Neural progenitor cell (in vitro differentiated cells): ENCODE results near the gene EMILIN1. TPM values are rescaled to one million over a fixed set of nuclear protein-coding genes. Genes with fewer than 3 reads are reported as not detected.

ENCODE experiments used
- DNase-seq: peaks from one replicate; pipeline ENCODE4 v3.0.0-alpha.2; 2016; ENCODE audit warnings: low spot score
- H2AFZ ChIP-seq: fragments of 200-600 bp; sonication (generic); replicated peaks from 2 replicates; pipeline ENCODE4 v1.6.1; 2016; ENCODE audit warnings: antibody characterized with exemption
- H3F3A ChIP-seq: fragments of 200-600 bp; sonication (generic); 2 replicates; pipeline ENCODE4 v1.6.1; 2016; ENCODE audit warnings: antibody characterized with exemption, low read depth
- H3K27ac ChIP-seq: fragments of 200-600 bp; sonication (generic); 2 replicates; pipeline ENCODE4 v1.5.1; 2016; ENCODE audit warnings: mild to moderate bottlenecking
- H3K27me3 ChIP-seq: fragments of 200-600 bp; sonication (generic); 2 replicates; pipeline ENCODE4 v1.6.1; 2016; ENCODE audit warnings: mild to moderate bottlenecking, moderate library complexity
- H3K36me3 ChIP-seq: fragments of 200-600 bp; sonication (generic); 2 replicates; pipeline ENCODE4 v1.5.1; 2016
- H3K4me1 ChIP-seq: fragments of 200-600 bp; sonication (generic); 2 replicates; pipeline ENCODE4 v1.6.1; 2016; ENCODE audit warnings: mixed run types
- H3K4me2 ChIP-seq: fragments of 200-600 bp; sonication (generic); 2 replicates; pipeline ENCODE4 v1.6.1; 2016
- H3K4me3 ChIP-seq: fragments of 200-600 bp; sonication (generic); 2 replicates; pipeline ENCODE4 v1.5.1; 2016
- H3K79me2 ChIP-seq: fragments of 200-600 bp; sonication (generic); 2 replicates; pipeline ENCODE4 v1.6.1; 2016; ENCODE audit warnings: low read depth
- H3K9ac ChIP-seq: fragments of 200-600 bp; sonication (generic); 2 replicates; pipeline ENCODE4 v1.6.1; 2016
- H3K9me3 ChIP-seq: fragments of 200-600 bp; sonication (generic); 2 replicates; pipeline ENCODE4 v1.5.1; 2016; ENCODE audit warnings: low read depth
- H4K20me1 ChIP-seq: fragments of 200-600 bp; sonication (generic); 2 replicates; pipeline ENCODE4 v1.6.1; 2016; ENCODE audit warnings: low read depth
- H3K27ac Mint-ChIP-seq: 3 replicates; pipeline ENCODE4 v1.8.0; 2021; ENCODE audit warnings: mixed read lengths
- H3K27me3 Mint-ChIP-seq: 2 replicates; pipeline ENCODE4 v1.8.0; 2022; ENCODE audit warnings: low read depth, mild to moderate bottlenecking, inconsistent platforms, moderate library complexity, mixed read lengths; ENCODE audit not compliant: insufficient read depth
- H3K36me3 Mint-ChIP-seq: 3 replicates; pipeline ENCODE4 v1.8.0; 2021; ENCODE audit warnings: mixed read lengths
- H3K4me1 Mint-ChIP-seq: 3 replicates; pipeline ENCODE4 v1.8.0; 2021; ENCODE audit warnings: mixed read lengths
- H3K4me3 Mint-ChIP-seq: 3 replicates; pipeline ENCODE4 v1.8.0; 2021; ENCODE audit warnings: mild to moderate bottlenecking, moderate library complexity, mixed read lengths
- H3K9me3 Mint-ChIP-seq: 3 replicates; pipeline ENCODE4 v1.8.0; 2020; ENCODE audit warnings: mixed read lengths
- CTCF ChIP-seq: fragments of 200-600 bp; sonication (generic); IDR thresholded peaks from 2 replicates; pipeline ENCODE4 v1.5.1; 2017; ENCODE audit warnings: antibody characterized with exemption, mild to moderate bottlenecking
- EZH2 ChIP-seq: fragments of 200-600 bp; sonication (generic); IDR thresholded peaks from 2 replicates; pipeline ENCODE4 v1.6.1; 2017; ENCODE audit warnings: antibody characterized with exemption, mild to moderate bottlenecking, moderate library complexity
- EZH2phosphoT487 ChIP-seq: fragments of 200-600 bp; sonication (generic); IDR thresholded peaks from 2 replicates; pipeline ENCODE4 v1.6.1; 2017; ENCODE audit warnings: antibody characterized with exemption
- total RNA-seq: library from RNA; depleted of rRNA; stranded (reverse); fragments of >200 nt; gene quantifications from 2 replicates; pipeline ENCODE4 v1.2.3, GENCODE V29; 2015; ENCODE audit warnings: low replicate concordance

Gene EMILIN1
- total RNA-seq, 1 donor from 2014 or later: 0.15 TPM

- no peaks in the 10 kb centered on the region for H4K20me1 ChIP-seq
- H3K79me2 ChIP-seq: no peaks in the 10 kb centered on the region
- no peak overlapping the region for H3K27ac ChIP-seq
- Mint-ChIP-seq H3K27me3 (peaks cover 16% of the 10 kb centered on the region), H3K27ac (peak overlapping the region; percentile 37), H3K36me3 (no peaks in the 10 kb centered on the region), H3K9me3 (no peaks in the 10 kb centered on the region), H3K4me3 (no peak overlapping the region), H3K4me1 (peaks cover 9% of the 10 kb centered on the region)
- no peak for DNase-seq
- H3K9me3 ChIP-seq: no peaks in the 10 kb centered on the region
- H2AFZ ChIP-seq: no peak overlapping the region
- no peaks in the 10 kb centered on the region for H3F3A ChIP-seq
- H3K36me3 ChIP-seq: no peaks in the 10 kb centered on the region
- no peak overlapping the region for H3K4me2 ChIP-seq
- H3K9ac ChIP-seq: no peak overlapping the region
- no peak for TF ChIP-seq CTCF
- no peak for TF ChIP-seq EZH2
- no peak for TF ChIP-seq EZH2phosphoT487
- no peaks in the 10 kb centered on the region for H3K27me3 ChIP-seq
- H3K4me1 ChIP-seq: no peaks in the 10 kb centered on the region
- H3K4me3 ChIP-seq: no peak overlapping the region
Measured at GRCh38 chr2:27097341-27097740, 18.9 kb downstream of the EMILIN1 start.

GRCh38 chr2:27099334-27099955 lies 21.0 kb downstream of the EMILIN1 start:
- Histone ChIP-seq H3K36me3 (no peaks in the 10 kb centered on the region), H3F3A (no peaks in the 10 kb centered on the region), H4K20me1 (no peaks in the 10 kb centered on the region), H3K9me3 (no peaks in the 10 kb centered on the region), H3K9ac (no peak overlapping the region), H3K4me2 (no peak overlapping the region), H3K27ac (no peak overlapping the region), H3K79me2 (no peaks in the 10 kb centered on the region), H3K4me1 (no peaks in the 10 kb centered on the region), H2AFZ (no peak overlapping the region), H3K27me3 (no peaks in the 10 kb centered on the region), H3K4me3 (no peak overlapping the region)
- peaks cover 16% of the 10 kb centered on the region for H3K27me3 Mint-ChIP-seq
- DNase-seq: no peak
- H3K4me3 Mint-ChIP-seq: no peak overlapping the region
- H3K4me1 Mint-ChIP-seq: peaks cover 9% of the 10 kb centered on the region
- H3K27ac Mint-ChIP-seq: peak overlapping the region; percentile 76
- no peaks in the 10 kb centered on the region for H3K9me3 Mint-ChIP-seq
- TF ChIP-seq EZH2phosphoT487: no peak
- TF ChIP-seq CTCF: no peak
- TF ChIP-seq EZH2: no peak
- H3K36me3 Mint-ChIP-seq: no peaks in the 10 kb centered on the region

- H3K79me2 ChIP-seq: no peaks in the 10 kb centered on the region
- Mint-ChIP-seq H3K27ac (no peak overlapping the region), H3K27me3 (peaks cover 16% of the 10 kb centered on the region)
Measured at GRCh38 chr2:27100036-27100435, 21.6 kb downstream of the EMILIN1 start.

More at GRCh38 chr2:27100036-27100435, 21.6 kb downstream of the EMILIN1 start:
- Histone ChIP-seq H3K4me1 (no peaks in the 10 kb centered on the region), H3F3A (no peaks in the 10 kb centered on the region), H2AFZ (no peak overlapping the region), H3K36me3 (no peaks in the 10 kb centered on the region), H3K9me3 (no peaks in the 10 kb centered on the region), H3K27ac (no peak overlapping the region), H3K27me3 (no peaks in the 10 kb centered on the region), H3K9ac (no peak overlapping the region), H3K4me2 (no peak overlapping the region), H3K4me3 (no peak overlapping the region), H4K20me1 (no peaks in the 10 kb centered on the region)
- Mint-ChIP-seq H3K4me1 (peaks cover 9% of the 10 kb centered on the region), H3K36me3 (no peaks in the 10 kb centered on the region), H3K4me3 (peak overlapping the region; percentile 57), H3K9me3 (no peaks in the 10 kb centered on the region)
- TF ChIP-seq EZH2 (no peak), EZH2phosphoT487 (no peak), CTCF (no peak)
- DNase-seq: no peak
